Stimulated activated naive CD4-positive, alpha-beta T cell (primary cell): ENCODE results near the gene RPA4.
"Not testable (repeated sequence)": the region's sequence is repeated elsewhere in the genome, so short reads cannot be mapped to it uniquely, and the experiment has no call there.

Experiments used
- DNase-seq, 6 experiments: peaks; one replicate each; lab custom pipeline; 2025; lab: John Stamatoyannopoulos, UW

RPA4 gene, protein sequence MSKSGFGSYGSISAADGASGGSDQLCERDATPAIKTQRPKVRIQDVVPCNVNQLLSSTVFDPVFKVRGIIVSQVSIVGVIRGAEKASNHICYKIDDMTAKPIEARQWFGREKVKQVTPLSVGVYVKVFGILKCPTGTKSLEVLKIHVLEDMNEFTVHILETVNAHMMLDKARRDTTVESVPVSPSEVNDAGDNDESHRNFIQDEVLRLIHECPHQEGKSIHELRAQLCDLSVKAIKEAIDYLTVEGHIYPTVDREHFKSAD

DNA sequence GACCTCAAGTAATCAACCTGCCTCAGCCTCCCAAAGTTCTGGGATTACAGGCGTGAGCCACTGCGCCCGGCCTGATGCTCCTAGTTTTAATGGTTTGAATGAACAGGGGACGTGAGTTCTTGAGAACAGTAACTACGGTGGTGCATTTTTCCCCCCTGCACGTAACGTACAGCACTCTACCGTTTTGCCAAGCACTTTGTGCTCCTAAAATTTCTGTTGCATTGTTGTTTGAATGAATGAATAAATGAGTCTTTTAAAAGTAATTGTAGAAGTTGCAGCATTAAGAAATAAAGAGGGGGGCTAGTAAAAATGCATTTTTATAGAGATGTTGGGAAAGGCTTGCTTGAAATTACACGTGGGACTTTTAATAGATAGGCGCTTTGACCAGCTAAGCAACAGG, at the start of gene RPA4:
TSS of gene RPA4 (plus strand) at position 301 of the 400 bp plus-strand sequence. CDS start 403 bp downstream, outside the sequence.
- no peak for DNase-seq

- no peak for DNase-seq
These were observed 49.6 kb upstream of the RPA4 start for GRCh38 chrX:96834137-96834536.

- no peak for DNase-seq
These were observed 47.9 kb upstream of the RPA4 start for GRCh38 chrX:96835660-96836289.

GRCh38 chrX:96837808-96838207, 45.9 kb upstream of the RPA4 start:
- no peak for DNase-seq

DNA sequence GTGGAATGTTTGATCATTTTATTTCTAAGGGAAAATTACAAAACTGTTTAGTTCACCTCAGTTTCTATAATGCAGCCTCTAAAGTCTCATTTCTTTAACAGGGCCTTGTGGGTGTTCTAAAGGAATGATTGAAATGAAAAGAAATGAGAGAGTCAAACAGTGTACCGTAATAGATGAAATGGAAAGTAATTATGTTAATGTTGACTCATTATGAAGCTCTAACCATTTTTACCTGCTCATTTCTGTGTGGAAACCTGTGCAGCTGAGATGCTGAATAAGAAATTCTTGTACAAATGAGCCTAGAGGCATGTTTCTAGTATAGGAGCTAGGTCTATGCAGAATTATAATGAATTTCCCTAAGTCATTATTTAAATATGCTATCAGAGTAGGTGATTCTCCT, 45.2 kb upstream of the RPA4 start:
- DNase-seq = no peak

DNA sequence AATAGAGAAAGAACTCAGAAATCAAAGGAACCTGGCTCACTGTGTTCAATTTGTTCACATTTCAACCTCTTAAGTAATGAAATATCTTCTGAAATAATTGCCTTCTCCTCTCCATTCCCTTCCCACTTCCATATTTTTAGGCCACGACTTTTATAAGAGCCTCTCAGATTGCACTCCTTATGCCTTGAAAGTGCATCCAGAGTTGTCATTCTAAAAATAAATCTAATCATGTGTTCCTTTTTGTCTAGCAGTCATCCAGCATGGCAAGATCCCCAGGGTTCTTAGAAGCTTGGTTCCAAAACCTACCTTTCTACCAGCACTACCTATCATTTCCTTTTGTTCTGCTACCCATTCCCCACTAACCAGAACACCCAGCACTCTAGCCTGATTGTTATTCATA, 42.4 kb upstream of the RPA4 start:
- no peak for DNase-seq

DNA sequence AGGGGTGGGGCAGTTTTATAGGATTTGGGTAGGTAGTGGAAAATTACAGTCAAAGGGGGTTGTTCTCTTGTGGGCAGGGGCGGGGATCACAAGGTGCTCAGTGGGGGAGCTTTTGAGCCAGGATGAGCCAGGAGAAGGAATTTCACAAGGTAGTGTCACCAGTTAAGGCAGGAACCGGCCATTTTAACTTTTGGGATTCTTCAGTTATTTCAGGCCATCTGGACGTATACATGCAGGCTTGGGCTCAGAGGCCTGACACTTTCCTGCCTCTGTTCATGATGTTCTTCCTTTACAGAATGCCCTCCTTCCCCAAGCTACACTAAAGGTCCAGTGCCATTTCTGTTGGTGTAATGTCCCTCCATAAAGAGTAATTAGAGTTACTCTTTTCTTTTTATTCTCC, 41.8 kb upstream of the RPA4 start:
- DNase-seq = not testable (repeated sequence)

- DNase-seq = no peak
These were observed 40.1 kb upstream of the RPA4 start for GRCh38 chrX:96843566-96843965.

DNA sequence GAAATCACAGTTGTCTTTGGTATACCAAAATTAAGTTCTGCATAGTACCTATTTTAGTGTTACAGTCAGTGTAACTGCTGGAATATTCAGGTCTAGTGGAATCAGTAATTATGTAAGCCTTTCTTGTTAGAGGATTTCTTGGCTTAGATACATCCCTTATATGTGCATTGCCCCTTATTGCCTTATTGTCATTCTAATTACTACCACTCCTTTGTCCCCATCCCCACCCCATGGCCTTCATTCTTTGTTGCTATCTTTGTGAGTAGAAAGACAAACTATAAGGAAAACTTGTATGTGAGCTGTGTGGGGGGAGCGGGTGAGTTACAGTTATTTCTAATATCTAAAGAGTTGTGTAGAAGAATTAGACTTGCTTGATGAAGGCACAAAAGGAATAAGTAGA, 36.9 kb upstream of the RPA4 start:
- DNase-seq = no peak

- DNase-seq = not testable (repeated sequence)
These were observed 24.3 kb upstream of the RPA4 start for GRCh38 chrX:96859422-96859821.

DNA sequence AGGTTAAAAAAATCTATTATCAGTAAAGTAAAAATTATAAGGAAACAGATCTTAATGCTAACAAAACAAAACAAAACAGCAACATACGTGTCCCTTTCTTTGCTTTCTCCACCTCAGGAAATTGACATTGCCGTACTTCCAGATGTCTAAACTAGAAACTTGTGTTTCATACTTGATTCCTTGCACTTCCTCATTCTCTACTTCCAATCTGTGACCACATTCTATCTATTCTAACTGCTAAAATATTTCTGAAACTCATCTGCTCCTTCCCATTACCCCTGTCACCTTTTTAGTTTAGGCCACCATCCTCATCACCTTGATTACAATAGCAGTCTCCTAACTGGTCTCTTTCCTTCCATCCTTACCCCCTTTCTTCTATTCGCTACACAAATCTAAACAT, 22.5 kb upstream of the RPA4 start:
- no peak for DNase-seq

GRCh38 chrX:96861661-96862060, 22.0 kb upstream of the RPA4 start:
- DNase-seq = no peak

- DNase-seq = no peak
These were observed 319 bp downstream of the RPA4 start for GRCh38 chrX:96884027-96884426.

GRCh38 chrX:96889726-96890125, 6.0 kb downstream of the RPA4 start:
- DNase-seq = no peak

GRCh38 chrX:96906741-96907140, 23.0 kb downstream of the RPA4 start:
- DNase-seq = no peak

GRCh38 chrX:96907516-96908272, 24.0 kb downstream of the RPA4 start:
- DNase-seq = no peak

- no peak for DNase-seq
These were observed 25.6 kb downstream of the RPA4 start for GRCh38 chrX:96909291-96909690.

DNA sequence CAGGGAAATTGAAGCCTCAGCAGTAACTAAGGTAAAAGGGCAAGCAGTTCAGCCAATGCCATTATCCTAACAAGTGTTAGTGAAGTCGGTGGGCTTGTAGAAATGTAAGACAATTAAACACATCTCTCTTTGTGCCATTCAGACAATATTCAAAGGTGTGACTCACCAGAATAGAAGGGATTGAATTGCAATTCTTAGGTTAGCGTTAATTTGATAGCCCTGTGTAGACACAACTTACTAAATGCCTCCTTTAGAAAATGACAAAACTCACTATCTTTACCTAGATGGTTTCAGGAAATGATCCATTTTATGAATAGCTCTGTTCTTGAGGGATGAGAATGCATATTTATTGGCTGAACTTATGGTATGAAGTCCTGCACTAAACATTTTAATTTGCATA, 35.2 kb downstream of the RPA4 start:
- no peak for DNase-seq

GRCh38 chrX:96919672-96920071, 36.0 kb downstream of the RPA4 start:
- DNase-seq = no peak

DNA sequence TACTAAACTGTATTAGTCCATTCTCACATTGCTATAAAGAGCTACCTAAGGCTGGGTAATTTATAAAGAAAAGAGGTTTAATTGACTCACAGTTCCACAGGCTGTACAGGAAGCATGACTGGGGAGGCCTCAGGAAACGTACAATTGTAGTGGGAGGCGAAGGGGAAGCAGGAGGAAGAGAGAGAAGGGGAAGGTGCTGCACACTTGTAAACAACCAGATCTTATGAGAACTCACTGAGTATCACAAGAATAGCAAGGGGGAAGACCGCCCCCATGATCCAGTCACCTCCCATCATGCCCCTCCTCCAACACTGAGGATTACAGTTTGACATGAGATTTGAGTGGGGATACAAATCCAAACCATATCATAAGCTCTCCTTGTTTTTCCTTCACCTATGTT, 40.9 kb downstream of the RPA4 start:
- no peak for DNase-seq

DNA sequence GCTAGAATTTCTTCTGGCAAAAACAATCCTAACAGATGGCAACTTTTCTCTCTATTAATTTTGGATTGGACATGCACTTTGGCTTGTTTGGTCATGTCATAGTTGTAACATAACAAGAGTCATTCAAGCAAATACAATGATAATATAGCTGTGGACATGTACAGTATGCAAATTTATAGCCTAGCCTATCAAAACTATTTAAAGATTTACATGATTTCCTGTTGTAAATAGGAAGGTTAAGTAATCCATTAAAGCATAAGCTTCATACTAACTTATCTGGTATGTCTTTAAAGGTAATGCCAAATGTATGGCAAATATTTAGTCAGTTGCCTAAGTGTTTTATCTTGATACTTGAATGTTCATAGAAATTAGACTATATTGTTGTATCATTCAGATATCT, 45.3 kb downstream of the RPA4 start:
- no peak for DNase-seq
